K562 (cell line): ENCODE data around the gene NKAPL. TPM values are rescaled to one million over a fixed set of nuclear protein-coding genes. Genes with fewer than 3 reads are reported as not detected.

Source experiments
- ARID2 ChIP-seq: fragments of 450-650 bp; IDR thresholded peaks from 2 replicates; pipeline ENCODE4 v1.6.1; 2017; ENCODE audit warnings: antibody characterized with exemption, mild to moderate bottlenecking
- BMI1 ChIP-seq: fragments of 150-350 bp; IDR thresholded peaks from 2 replicates; pipeline ENCODE4 v1.6.1; 2014; ENCODE audit warnings: low read length
- CCNT2 ChIP-seq: IDR thresholded peaks from 2 replicates; pipeline ENCODE4 v1.6.1; 2011; ENCODE audit warnings: borderline replicate concordance, low read depth, mild to moderate bottlenecking, moderate library complexity, mixed read lengths, low read length; ENCODE audit not compliant: insufficient read length; ENCODE audit errors: extremely low read depth
- MAFF ChIP-seq: IDR thresholded peaks from 2 replicates; pipeline ENCODE4 v1.6.1; 2012; ENCODE audit warnings: low read length, improper control_type of control experiment
- MYC ChIP-seq, 2 experiments: fragments of 250-450 bp in 1 of 2; sonication (Bioruptor Pico) in 1 of 2; IDR thresholded peaks; 2 replicates each; pipeline versions ENCODE4 v1.5.1 to v1.6.1; 2012 to 2021; ENCODE audit warnings: low read depth in 2 of 2, borderline replicate concordance in 1 of 2, improper control_type of control experiment in 1 of 2, low read length in 1 of 2, mild to moderate bottlenecking in 1 of 2, moderate library complexity in 1 of 2
- NCOR1 ChIP-seq: fragments of 450-650 bp; IDR thresholded peaks from 2 replicates; pipeline ENCODE4 v1.6.1; 2016; ENCODE audit warnings: mild to moderate bottlenecking, moderate library complexity
- NFRKB ChIP-seq: fragments of 450-650 bp; IDR thresholded peaks from 2 replicates; pipeline ENCODE4 v1.6.1; 2016; ENCODE audit warnings: low read depth
- PHB2 ChIP-seq: fragments of 450-650 bp; IDR thresholded peaks from 2 replicates; pipeline ENCODE4 v1.6.1; 2017; ENCODE audit warnings: low read depth
- POLR2G ChIP-seq: fragments of 200-400 bp; formaldehyde crosslinking; IDR thresholded peaks from 2 replicates; pipeline ENCODE4 v1.6.1; 2017; ENCODE audit warnings: low read depth, mild to moderate bottlenecking, antibody characterized with exemption, low read length, moderate library complexity
- PRPF4 ChIP-seq: fragments of 200-400 bp; formaldehyde crosslinking; IDR thresholded peaks from one replicate; pipeline ENCODE4 v1.6.1; 2017; ENCODE audit warnings: low read length, low read depth, mild to moderate bottlenecking; ENCODE audit not compliant: insufficient read depth, poor library complexity, severe bottlenecking
- PTRF ChIP-seq: fragments of 450-650 bp; IDR thresholded peaks from 2 replicates; pipeline ENCODE4 v1.6.1; 2016; ENCODE audit warnings: mild to moderate bottlenecking, missing genetic modification characterization, missing compliant biosample characterization
- RBM34 ChIP-seq: fragments of 200-400 bp; formaldehyde crosslinking; IDR thresholded peaks from 2 replicates; pipeline ENCODE4 v1.6.1; 2018; ENCODE audit warnings: low read length, borderline replicate concordance; ENCODE audit not compliant: insufficient read depth
- SMAD4 ChIP-seq: fragments of 250-450 bp; sonication (Bioruptor Pico); conservative IDR thresholded peaks from 2 replicates; pipeline ENCODE4 v1.8.0; 2021; ENCODE audit warnings: inconsistent platforms, mild to moderate bottlenecking, moderate library complexity
- TCF7 ChIP-seq: sonication (generic); IDR thresholded peaks from 2 replicates; pipeline ENCODE4 v1.6.1; 2016; ENCODE audit warnings: antibody characterized with exemption, borderline replicate concordance
- TSHZ1 ChIP-seq: fragments of 250-450 bp; sonication (Bioruptor Pico); IDR thresholded peaks from 2 replicates; pipeline ENCODE4 v1.4.0; 2020; ENCODE audit warnings: mild to moderate bottlenecking, moderate library complexity
- WHSC1 ChIP-seq: IDR thresholded peaks from one replicate; pipeline ENCODE4 v1.6.1; 2012; ENCODE audit warnings: low read length, control low read depth, inconsistent platforms
- ZC3H8 ChIP-seq: fragments of 450-650 bp; IDR thresholded peaks from 2 replicates; pipeline ENCODE4 v1.6.1; 2017
- ZNF124 ChIP-seq: sonication (generic); formaldehyde crosslinking; IDR thresholded peaks from 2 replicates; pipeline ENCODE4 v1.8.1; 2022; ENCODE audit warnings: missing genetic modification reagents
- ZNF140 ChIP-seq: fragments of 250-450 bp; sonication (Bioruptor Pico); IDR thresholded peaks from 2 replicates; pipeline ENCODE4 v1.8.0; 2021; ENCODE audit warnings: moderate library complexity, mild to moderate bottlenecking, inconsistent platforms
- ZNF57 ChIP-seq: fragments of 450-650 bp; formaldehyde crosslinking; IDR thresholded peaks from 2 replicates; pipeline ENCODE4 v1.4.0; 2020; ENCODE audit warnings: mild to moderate bottlenecking, moderate library complexity
- ZNF695 ChIP-seq: fragments of 450-650 bp; formaldehyde crosslinking; IDR thresholded peaks from 2 replicates; pipeline ENCODE4 v1.4.0; 2020; ENCODE audit warnings: mild to moderate bottlenecking, moderate library complexity
- polyA plus RNA-seq, 8 experiments: library from polyadenylated mRNA; depleted of rRNA in 4 of 8; stranded (reverse) in 5 of 8; unstranded in 3 of 8; fragments of >200 nt; fragmentation: Nextera tagmentation in 2 of 8; fragmentation: Illumina TruSeq in 1 of 8; extraction: Ambion mirVana in 2 of 8; extraction: Trizol in 1 of 8; gene quantifications; 2 replicates each; pipeline versions ENCODE4 v1.2.1 to v1.2.3, GENCODE V29; 2011 to 2014; ENCODE audit warnings: inconsistent platforms in 1 of 8, missing spikeins in 1 of 8
- total RNA-seq, 7 experiments: library from RNA; depleted of rRNA in 6 of 7; stranded (reverse); fragments of >200 nt in 6 of 7; fragmentation: Illumina TruSeq in 2 of 7; extraction: Trizol in 2 of 7; gene quantifications; 2 replicates each; pipeline versions ENCODE4 v1.2.1 to v1.2.3, GENCODE V29; 2011 to 2021; ENCODE audit warnings: low replicate concordance in 1 of 7
- TF ChIP-seq, protein P1 (sequence below): fragments of 450-650 bp; formaldehyde crosslinking; IDR thresholded peaks from 2 replicates; pipeline ENCODE4 v1.4.0; 2020; ENCODE audit warnings: mild to moderate bottlenecking, moderate library complexity
- TF ChIP-seq, protein P2 (sequence below), 2 experiments: IDR thresholded peaks; 2 replicates each; pipeline ENCODE4 v1.6.1; 2011; ENCODE audit warnings: borderline replicate concordance in 1 of 2, control low read depth in 1 of 2, low read depth in 1 of 2, low read length in 1 of 2, mild to moderate bottlenecking in 1 of 2, mixed read lengths in 1 of 2, moderate library complexity in 1 of 2; ENCODE audit not compliant: insufficient read depth in 1 of 2, insufficient read length in 1 of 2, poor library complexity in 1 of 2, severe bottlenecking in 1 of 2; ENCODE audit errors: extremely low read depth in 1 of 2

Gene NKAPL
- total and polyA plus RNA-seq, 9 of the 15 experiments (the other 6 are each of a cell fraction or from before 2014, with no cell fraction given) = not detected

- TF ChIP-seq TSHZ1 (CRISPR knock-in tag) (no peak), CCNT2 (peak; percentile 86), NCOR1 (0 out of 2 replicates have a peak, but pooled peaks have one; percentile 2), ZC3H8 (no peak), MYC (IDR thresholded peaks at IDR 0.05; ENCODE audit: low read depth, low read length) (no peak; the same call in 1 of the 2 replicates), MYC (CRISPR knock-in tag; IDR thresholded peaks at IDR 0.05; ENCODE audit: borderline replicate concordance, low read depth) (no peak), ZNF124 (CRISPR knock-in tag) (no peak), WHSC1 (no peak), NFRKB (no peak), ARID2 (no peak), POLR2G (peak; percentile 96), BMI1 (no peak), ZNF140 (CRISPR knock-in tag) (no peak), ZNF57 (no peak), PRPF4 (no peak), SMAD4 (CRISPR knock-in tag) (peak; percentile 94), RBM34 (no peak), MAFF (no peak), ZNF695 (CRISPR knock-in tag) (no peak), PTRF (no peak), TCF7 (no peak), PHB2 (no peak)
- TF ChIP-seq, protein P1, sequence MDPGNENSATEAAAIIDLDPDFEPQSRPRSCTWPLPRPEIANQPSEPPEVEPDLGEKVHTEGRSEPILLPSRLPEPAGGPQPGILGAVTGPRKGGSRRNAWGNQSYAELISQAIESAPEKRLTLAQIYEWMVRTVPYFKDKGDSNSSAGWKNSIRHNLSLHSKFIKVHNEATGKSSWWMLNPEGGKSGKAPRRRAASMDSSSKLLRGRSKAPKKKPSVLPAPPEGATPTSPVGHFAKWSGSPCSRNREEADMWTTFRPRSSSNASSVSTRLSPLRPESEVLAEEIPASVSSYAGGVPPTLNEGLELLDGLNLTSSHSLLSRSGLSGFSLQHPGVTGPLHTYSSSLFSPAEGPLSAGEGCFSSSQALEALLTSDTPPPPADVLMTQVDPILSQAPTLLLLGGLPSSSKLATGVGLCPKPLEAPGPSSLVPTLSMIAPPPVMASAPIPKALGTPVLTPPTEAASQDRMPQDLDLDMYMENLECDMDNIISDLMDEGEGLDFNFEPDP (CRISPR knock-in tag) = no peak
- TF ChIP-seq, protein P2, sequence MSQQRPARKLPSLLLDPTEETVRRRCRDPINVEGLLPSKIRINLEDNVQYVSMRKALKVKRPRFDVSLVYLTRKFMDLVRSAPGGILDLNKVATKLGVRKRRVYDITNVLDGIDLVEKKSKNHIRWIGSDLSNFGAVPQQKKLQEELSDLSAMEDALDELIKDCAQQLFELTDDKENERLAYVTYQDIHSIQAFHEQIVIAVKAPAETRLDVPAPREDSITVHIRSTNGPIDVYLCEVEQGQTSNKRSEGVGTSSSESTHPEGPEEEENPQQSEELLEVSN (IDR thresholded peaks at IDR 0.05; ENCODE audit: borderline replicate concordance in 1 of 2, extremely low read depth in 1 of 2, insufficient read depth in 1 of 2, insufficient read length in 1 of 2, low read depth in 1 of 2, low read length in 1 of 2, poor library complexity in 1 of 2, severe bottlenecking in 1 of 2) = peak; percentile 26 to 64
Observed at GRCh38 chr6:28281288-28282064, 22.4 kb downstream of the NKAPL start, which contains the start of gene PGBD1 (continued).
